Small intestine (tissue), 7 donors: ENCODE results near the gene XRCC5. TPM values are rescaled to one million over a fixed set of nuclear protein-coding genes. Genes with fewer than 3 reads are reported as not detected.
"Not testable (repeated sequence)": the region's sequence is repeated elsewhere in the genome, so short reads cannot be mapped to it uniquely, and the experiment has no call there.

Experiments
- DNase-seq, 2 donors: peaks; one replicate each; pipeline versions ENCODE4 v3.0.0 to v3.0.0-alpha.2; 2013
- FAIRE-seq: peaks from 2 replicates; lab custom pipeline; 2012; peaks lifted over from hg19 to GRCh38; lab: Jason Lieb, UNC
- H3K27ac ChIP-seq, 3 donors: one replicate each; pipeline ENCODE4 v1.5.1; 2013; ENCODE audit warnings: low read length in 2 of 3, mild to moderate bottlenecking in 2 of 3, control low read depth in 1 of 3, inconsistent platforms in 1 of 3, low read depth in 1 of 3, moderate library complexity in 1 of 3
- H3K27me3 ChIP-seq, 3 donors: one replicate each; pipeline ENCODE4 v1.6.1; 2013; ENCODE audit warnings: low read length in 3 of 3, inconsistent platforms in 1 of 3; ENCODE audit not compliant: control insufficient read depth in 3 of 3, insufficient read depth in 3 of 3
- H3K36me3 ChIP-seq, 3 donors: one replicate each; pipeline ENCODE4 v1.6.1; 2013; ENCODE audit warnings: low read length in 3 of 3, inconsistent platforms in 1 of 3, low read depth in 1 of 3, mild to moderate bottlenecking in 1 of 3, moderate library complexity in 1 of 3; ENCODE audit not compliant: control insufficient read depth in 3 of 3, insufficient read depth in 2 of 3
- H3K4me1 ChIP-seq, 3 donors: one replicate each; pipeline ENCODE4 v1.6.1; 2013; ENCODE audit warnings: low read length in 2 of 3, inconsistent platforms in 1 of 3, low read depth in 1 of 3, mild to moderate bottlenecking in 1 of 3, moderate library complexity in 1 of 3; ENCODE audit not compliant: control insufficient read depth in 3 of 3, insufficient read depth in 2 of 3
- H3K4me3 ChIP-seq, 3 donors: one replicate each; pipeline ENCODE4 v1.5.1; 2013; ENCODE audit warnings: low read length in 3 of 3, control low read depth in 1 of 3, inconsistent platforms in 1 of 3, low read depth in 1 of 3, mild to moderate bottlenecking in 1 of 3, moderate library complexity in 1 of 3
- H3K9me3 ChIP-seq, 2 donors: one replicate each; pipeline ENCODE4 v1.6.1; 2013; ENCODE audit warnings: low read depth in 1 of 2, low read length in 1 of 2; ENCODE audit not compliant: control insufficient read depth in 2 of 2, insufficient read depth in 1 of 2
- WGBS, 3 donors: extraction: QIAGEN DNeasy Blood & Tissue Kit; methylation state at CpG; one replicate each; pipeline ENCODE4 v1.1.7; 2013; 5-methylcytosine and 5-hydroxymethylcytosine counted together
- polyA plus RNA-seq, 4 donors: library from polyadenylated mRNA; stranded (reverse) in 3 of 4; unstranded in 1 of 4; fragments of 200-250 nt in 3 of 4; fragments of 120-200 nt in 1 of 4; gene quantifications; one replicate each; pipeline versions ENCODE4 v1.2.1 to v1.2.3, GENCODE V29; 2013
- donor health status: healthy with polysubstance abuse.
- donor health status: control.
- donor health status: control.
- donor health status: Bipolar disorder and iron deficiency.
- donor health status: healthy.

The XRCC5 gene
- polyA plus RNA-seq, 4 donors: 76.7 to 188 (median 99.5) TPM

DNA sequence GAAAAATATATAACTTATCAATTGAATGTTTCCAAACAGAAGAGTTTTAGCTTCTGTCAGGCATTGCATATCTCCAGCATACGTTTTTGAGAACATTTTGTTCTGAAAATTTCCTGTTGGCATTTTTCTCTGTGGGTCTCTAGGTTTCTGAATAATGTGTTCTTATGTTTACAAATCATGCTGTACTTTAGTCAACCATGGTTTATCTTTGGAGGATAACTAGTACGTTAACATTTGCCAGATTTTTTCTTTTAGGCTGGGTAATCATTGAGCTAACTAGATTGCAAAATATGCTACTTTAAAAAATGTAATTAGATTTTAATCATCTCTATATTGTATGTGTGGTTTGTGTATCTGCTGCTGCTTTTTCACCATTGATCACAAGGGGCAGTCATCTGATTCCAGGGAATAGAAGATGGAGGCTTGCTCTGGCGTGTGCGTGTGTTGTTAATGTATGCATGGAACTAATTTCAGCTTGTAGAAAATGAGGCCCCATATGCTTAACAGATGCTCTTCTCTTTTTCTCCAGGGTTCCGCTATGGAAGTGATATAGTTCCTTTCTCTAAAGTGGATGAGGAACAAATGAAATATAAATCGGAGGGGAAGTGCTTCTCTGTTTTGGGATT lies 21.3 kb downstream of the XRCC5 start:
- Histone ChIP-seq H3K27ac (no peak overlapping the region), H3K36me3 (peaks cover 23 to 35% (median 30%) of the 10 kb centered on the region in 3 donors), H3K4me3 (no peak overlapping the region), H3K9me3 (no peaks in the 10 kb centered on the region), H3K4me1 (no peaks in the 10 kb centered on the region), H3K27me3 (no peaks in the 10 kb centered on the region)
- DNase-seq: no peak
- FAIRE-seq: no peak
- WGBS, 3 donors: 73 to 76% (median 75%) methylated on average over 6 of the region's 6 CpGs

GRCh38 chr2:216131175-216131926 lies 22.2 kb downstream of the XRCC5 start:
- Histone ChIP-seq H3K27me3 (no peaks in the 10 kb centered on the region), H3K27ac (no peak overlapping the region), H3K36me3 (peaks cover 23 to 31% (median 27%) of the 10 kb centered on the region in 3 donors), H3K4me3 (no peak overlapping the region), H3K9me3 (no peaks in the 10 kb centered on the region), H3K4me1 (no peaks in the 10 kb centered on the region)
- FAIRE-seq: no peak
- DNase-seq: no peak
- WGBS, 3 donors: 93 to 98% (median 94%) methylated on average over 3 of the region's 3 CpGs

- peaks cover 19 to 36% (median 29%) of the 10 kb centered on the region in 3 donors for H3K36me3 ChIP-seq
- no peak for DNase-seq
These were observed 23.4 kb downstream of the XRCC5 start for GRCh38 chr2:216132585-216132984.

DNA sequence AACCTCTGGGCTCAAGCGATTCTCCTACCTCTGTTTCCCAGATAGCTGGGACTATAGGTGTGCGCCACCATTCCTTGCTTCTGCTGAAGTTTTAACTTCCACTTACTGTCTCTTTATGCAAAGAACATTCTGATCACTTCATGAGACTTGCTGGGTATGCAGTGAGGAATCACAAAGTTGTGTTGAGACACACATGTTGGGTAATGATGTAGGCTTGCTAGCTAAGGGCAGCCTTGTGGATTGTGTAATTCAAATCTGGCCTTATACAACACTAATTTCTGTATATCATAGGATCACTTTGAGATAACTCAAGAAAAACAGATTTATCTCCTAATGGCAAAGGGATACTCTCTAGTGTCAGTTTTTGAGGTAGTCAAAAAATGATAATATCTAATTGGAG lies 24.2 kb downstream of the XRCC5 start:
- Histone ChIP-seq H3K4me3 (no peak overlapping the region), H3K36me3 (peaks cover 19 to 37% (median 33%) of the 10 kb centered on the region in 3 donors), H3K27me3 (no peaks in the 10 kb centered on the region), H3K9me3 (no peaks in the 10 kb centered on the region), H3K4me1 (no peaks in the 10 kb centered on the region), H3K27ac (no peak overlapping the region)
- FAIRE-seq (no peak), DNase-seq (no peak)
- 93 to 98% (median 97%) methylated on average over 2 of the region's 2 CpGs for WGBS, 3 donors

More at GRCh38 chr2:216132585-216132984, 23.4 kb downstream of the XRCC5 start:
- H3K27me3 ChIP-seq: no peaks in the 10 kb centered on the region
- no peak overlapping the region for H3K4me3 ChIP-seq
- no peak overlapping the region for H3K27ac ChIP-seq
- FAIRE-seq: no peak
- H3K9me3 ChIP-seq: no peaks in the 10 kb centered on the region
- no peaks in the 10 kb centered on the region for H3K4me1 ChIP-seq

DNA sequence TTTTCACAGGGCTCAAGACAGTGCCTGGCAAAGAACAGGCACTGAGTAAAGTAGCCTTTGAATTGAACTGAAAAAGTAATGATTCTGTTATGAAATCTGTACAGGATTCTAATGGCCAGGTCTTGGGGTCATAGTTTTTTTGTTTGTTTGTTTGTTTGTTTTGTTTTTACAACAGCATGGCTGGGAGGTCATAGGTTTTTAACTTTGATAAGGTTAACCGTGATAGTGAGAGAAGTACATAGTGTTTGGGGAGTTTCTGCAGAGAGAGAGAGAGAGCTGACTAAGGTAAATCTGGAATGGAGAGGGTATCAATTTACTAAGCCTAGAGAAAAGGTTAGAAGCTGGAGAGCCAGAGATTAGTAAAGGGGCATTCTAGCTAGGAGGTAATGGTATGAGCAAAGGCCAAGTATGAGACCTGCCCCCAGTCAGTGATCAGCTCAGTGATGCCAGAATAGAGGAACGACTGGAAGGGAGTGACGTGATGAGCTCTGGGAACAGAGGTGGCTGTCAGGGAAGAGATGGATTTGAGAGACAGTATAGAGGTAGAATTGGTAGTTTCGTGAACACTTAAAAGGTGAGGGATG lies 25.9 kb downstream of the XRCC5 start:
- Histone ChIP-seq H3K4me1 (no peaks in the 10 kb centered on the region), H3K4me3 (no peak overlapping the region), H3K9me3 (no peaks in the 10 kb centered on the region), H3K27me3 (no peaks in the 10 kb centered on the region), H3K36me3 (peaks cover 24 to 43% (median 36%) of the 10 kb centered on the region in 3 donors), H3K27ac (no peak overlapping the region)
- FAIRE-seq (no peak), DNase-seq (no peak)
- 77 to 88% (median 78%) methylated on average over 4 of the region's 4 CpGs for WGBS, 3 donors

GRCh38 chr2:216139884-216140283 lies 30.7 kb downstream of the XRCC5 start:
- peak; percentile 25 to 41 for DNase-seq
- Histone ChIP-seq H3K27ac (no peak overlapping the region), H3K4me1 (no peaks in the 10 kb centered on the region), H3K9me3 (no peaks in the 10 kb centered on the region), H3K4me3 (no peak overlapping the region), H3K36me3 (peaks cover 28 to 56% (median 29%) of the 10 kb centered on the region in 3 donors), H3K27me3 (no peaks in the 10 kb centered on the region)
- no peak for FAIRE-seq

DNA sequence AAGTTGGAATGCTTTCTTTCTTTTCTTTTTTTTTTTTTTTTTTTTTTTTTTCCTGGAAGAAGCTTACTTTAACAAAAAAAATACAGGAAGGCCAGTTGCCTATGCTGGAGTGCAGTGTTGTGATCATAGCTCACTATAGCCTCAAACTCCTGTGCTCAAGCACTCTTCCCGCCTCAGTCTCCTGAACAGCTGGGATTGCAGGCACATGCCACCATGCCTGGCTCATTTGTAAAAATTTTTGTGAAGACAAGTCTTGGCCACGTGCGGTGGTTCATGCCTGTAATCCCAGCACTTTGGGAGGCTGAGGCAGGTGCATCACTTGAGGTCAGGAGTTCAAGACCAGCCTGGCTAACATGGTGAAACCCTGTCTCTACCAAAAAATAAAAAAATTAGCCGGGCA lies 32.4 kb downstream of the XRCC5 start:
- H3K4me1 ChIP-seq, DNase-seq, H3K27ac ChIP-seq, H3K4me3 ChIP-seq, H3K9me3 ChIP-seq, FAIRE-seq, H3K27me3 ChIP-seq: not testable (repeated sequence)
- H3K36me3 ChIP-seq: peaks cover 23 to 57% (median 24%) of the 10 kb centered on the region in 3 donors
- WGBS, 3 donors: 96 to 98% (median 97%) methylated on average over 4 of the region's 4 CpGs

GRCh38 chr2:216142540-216142939 lies 33.4 kb downstream of the XRCC5 start:
- Histone ChIP-seq H3K4me3 (no peak overlapping the region), H3K9me3 (no peaks in the 10 kb centered on the region), H3K36me3 (peaks cover 21 to 61% (median 32%) of the 10 kb centered on the region in 3 donors), H3K27ac (no peak overlapping the region), H3K27me3 (no peaks in the 10 kb centered on the region), H3K4me1 (no peaks in the 10 kb centered on the region)
- DNase-seq: no peak
- FAIRE-seq: no peak
- 84 to 91% (median 88%) methylated on average over 1 of the region's 1 CpG for WGBS, 3 donors
